ENCODE results near the gene TPI1.
"Not testable (repeated sequence)": the region's sequence is repeated elsewhere in the genome, so short reads cannot be mapped to it uniquely, and the experiment has no call there.

Gene TPI1

GRCh38 chr12:6904280-6905276 lies 37.2 kb downstream of the TPI1 start, which contains the start of gene LRRC23:
Gene LRRC23, plus strand, starts transcription at chr12:6904822. Its CDS starts 812 bp downstream, at chr12:6905634.
- peak within 1 kb of the TSS; percentile 91 for H2AFZ ChIP-seq (ENCODE audit: low read depth)
- H3K4me3 ChIP-seq (IDR thresholded peaks at IDR 0.05; ENCODE audit: insufficient read depth, low read depth, low read length), result no peak within 1 kb of the TSS
- H3K79me2 ChIP-seq (ENCODE audit: insufficient read depth, low read depth), result no peaks in the 10 kb centered on the region
- H3K9ac ChIP-seq, result peak within 1 kb of the TSS; percentile 72
- H3K27ac ChIP-seq, result peak within 1 kb of the TSS; percentile 68
- TF ChIP-seq, protein P1, sequence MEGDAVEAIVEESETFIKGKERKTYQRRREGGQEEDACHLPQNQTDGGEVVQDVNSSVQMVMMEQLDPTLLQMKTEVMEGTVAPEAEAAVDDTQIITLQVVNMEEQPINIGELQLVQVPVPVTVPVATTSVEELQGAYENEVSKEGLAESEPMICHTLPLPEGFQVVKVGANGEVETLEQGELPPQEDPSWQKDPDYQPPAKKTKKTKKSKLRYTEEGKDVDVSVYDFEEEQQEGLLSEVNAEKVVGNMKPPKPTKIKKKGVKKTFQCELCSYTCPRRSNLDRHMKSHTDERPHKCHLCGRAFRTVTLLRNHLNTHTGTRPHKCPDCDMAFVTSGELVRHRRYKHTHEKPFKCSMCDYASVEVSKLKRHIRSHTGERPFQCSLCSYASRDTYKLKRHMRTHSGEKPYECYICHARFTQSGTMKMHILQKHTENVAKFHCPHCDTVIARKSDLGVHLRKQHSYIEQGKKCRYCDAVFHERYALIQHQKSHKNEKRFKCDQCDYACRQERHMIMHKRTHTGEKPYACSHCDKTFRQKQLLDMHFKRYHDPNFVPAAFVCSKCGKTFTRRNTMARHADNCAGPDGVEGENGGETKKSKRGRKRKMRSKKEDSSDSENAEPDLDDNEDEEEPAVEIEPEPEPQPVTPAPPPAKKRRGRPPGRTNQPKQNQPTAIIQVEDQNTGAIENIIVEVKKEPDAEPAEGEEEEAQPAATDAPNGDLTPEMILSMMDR (conservative IDR thresholded peaks at IDR 0.05; ENCODE audit: low read depth, low read length), result no peak
- no peaks in the 10 kb centered on the region for H4K20me1 ChIP-seq (ENCODE audit: insufficient read depth)
- peaks cover 8% of the 10 kb centered on the region for H3K4me1 ChIP-seq (ENCODE audit: low read depth, poor library complexity, severe bottlenecking)
- no peaks in the 10 kb centered on the region for H3K36me3 ChIP-seq (ENCODE audit: insufficient read depth)
- H3K27me3 ChIP-seq (ENCODE audit: insufficient read depth, low read depth), result no peaks in the 10 kb centered on the region
- H3K4me2 ChIP-seq, result peak within 1 kb of the TSS; percentile 97

DNA sequence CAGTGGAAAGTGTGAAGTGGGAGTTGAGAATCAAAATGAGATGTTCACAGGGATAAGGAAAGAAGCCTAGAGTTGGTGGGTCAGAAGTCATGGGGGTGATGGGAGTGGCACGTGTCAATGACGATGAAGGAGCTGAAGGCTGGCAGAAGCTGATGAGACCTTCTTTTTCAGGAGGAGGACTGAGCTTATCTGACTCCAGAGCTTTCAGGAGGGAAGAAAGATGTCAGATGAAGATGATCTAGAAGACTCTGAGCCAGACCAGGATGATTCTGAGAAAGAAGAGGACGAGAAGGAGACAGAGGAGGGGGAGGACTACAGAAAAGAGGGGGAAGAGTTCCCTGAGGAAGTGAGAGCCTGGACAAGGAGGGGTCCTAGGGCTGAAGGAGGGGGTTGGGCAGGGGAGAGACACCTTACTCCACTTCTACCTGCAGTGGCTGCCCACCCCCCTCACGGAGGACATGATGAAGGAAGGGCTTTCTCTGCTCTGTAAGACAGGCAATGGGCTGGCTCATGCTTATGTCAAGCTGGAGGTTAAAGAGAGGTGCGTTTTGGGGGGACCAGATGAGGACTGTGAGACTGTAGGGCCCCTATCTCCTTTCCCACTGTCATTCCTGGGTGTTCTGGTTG lies 38.2 kb downstream of the TPI1 start:
- no peak overlapping the region for H3K4me3 ChIP-seq (IDR thresholded peaks at IDR 0.05; ENCODE audit: insufficient read depth, low read depth, low read length)
- H2AFZ ChIP-seq (ENCODE audit: low read depth), result no peak overlapping the region; the same call in 1 of the 2 replicates
- H3K4me2 ChIP-seq, result peak overlapping the region; percentile 97
- H3K79me2 ChIP-seq (ENCODE audit: insufficient read depth, low read depth), result no peaks in the 10 kb centered on the region
- TF ChIP-seq, protein P1 (conservative IDR thresholded peaks at IDR 0.05; ENCODE audit: low read depth, low read length), result no peak
- H3K36me3 ChIP-seq (ENCODE audit: insufficient read depth), result no peaks in the 10 kb centered on the region
- H3K27me3 ChIP-seq (ENCODE audit: insufficient read depth, low read depth), result no peaks in the 10 kb centered on the region
- H3K27ac ChIP-seq, result no peak overlapping the region; the same call in 1 of the 2 replicates
- peaks cover 8% of the 10 kb centered on the region for H3K4me1 ChIP-seq (ENCODE audit: low read depth, poor library complexity, severe bottlenecking)
- H3K9ac ChIP-seq, result peak overlapping the region; percentile 72
- H4K20me1 ChIP-seq (ENCODE audit: insufficient read depth), result no peaks in the 10 kb centered on the region

DNA sequence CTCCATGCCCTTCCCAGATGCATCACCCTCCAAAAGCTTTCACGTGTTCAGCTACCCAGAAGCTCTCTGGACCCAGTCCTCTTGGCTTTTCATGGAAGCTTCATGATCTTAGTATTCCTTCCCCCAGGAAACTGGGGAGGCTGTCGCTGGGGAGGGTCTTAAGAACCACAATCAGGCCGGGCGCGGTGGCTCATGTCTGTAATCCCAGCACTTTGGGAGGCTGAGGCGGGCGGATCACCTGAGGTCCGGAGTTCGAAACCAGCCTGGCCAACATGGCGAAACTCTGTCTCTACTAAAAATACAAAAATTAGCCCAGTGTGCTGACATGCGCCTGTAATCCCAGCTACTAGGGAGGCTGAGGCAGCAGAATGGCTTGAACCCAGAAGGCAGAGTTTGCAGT lies 40.8 kb downstream of the TPI1 start:
- not testable (repeated sequence) for H3K4me3 ChIP-seq (IDR thresholded peaks at IDR 0.05; ENCODE audit: insufficient read depth, low read depth, low read length); H4K20me1 ChIP-seq (ENCODE audit: insufficient read depth); H3K27ac ChIP-seq; H3K9ac ChIP-seq; H3K4me1 ChIP-seq (ENCODE audit: low read depth, poor library complexity, severe bottlenecking); H3K4me2 ChIP-seq; H3K27me3 ChIP-seq (ENCODE audit: insufficient read depth, low read depth); H3K79me2 ChIP-seq (ENCODE audit: insufficient read depth, low read depth); H3K36me3 ChIP-seq (ENCODE audit: insufficient read depth); H2AFZ ChIP-seq (ENCODE audit: low read depth)

DNA sequence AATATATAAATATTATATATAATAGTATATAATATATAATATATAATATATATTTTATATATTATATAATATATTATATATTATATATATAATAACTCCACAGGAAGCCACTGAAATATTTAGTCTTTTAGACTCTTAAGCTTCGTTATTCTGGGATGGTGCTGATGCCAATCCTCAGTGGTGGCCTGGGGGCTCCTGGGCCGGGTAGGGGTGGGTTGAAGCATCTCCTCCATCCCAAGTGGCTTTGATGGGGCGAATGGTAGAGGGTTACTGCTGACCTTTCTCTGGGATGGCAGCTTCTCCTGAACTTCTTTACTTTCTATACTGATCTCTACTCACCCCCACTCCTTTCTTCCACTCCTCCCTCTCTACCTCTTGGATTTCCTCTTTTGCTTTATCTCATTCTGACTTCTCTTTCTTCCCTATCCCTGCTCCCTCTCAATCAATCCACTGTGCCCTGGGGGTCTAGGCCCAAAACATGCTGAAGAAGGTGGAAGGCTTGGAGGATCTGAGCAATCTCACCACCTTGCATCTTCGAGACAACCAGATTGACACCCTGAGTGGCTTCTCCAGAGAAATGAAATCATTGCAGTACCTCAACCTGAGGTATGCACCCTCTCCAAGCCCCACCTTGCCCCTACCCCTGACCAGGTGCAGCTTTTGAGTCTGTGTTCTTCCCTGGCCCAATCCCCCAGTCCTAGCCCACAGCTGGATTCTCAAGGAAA lies 42.3 kb downstream of the TPI1 start:
- Histone ChIP-seq H2AFZ (ENCODE audit: low read depth) (no peak overlapping the region), H3K27ac (no peak overlapping the region), H3K79me2 (ENCODE audit: insufficient read depth, low read depth) (no peaks in the 10 kb centered on the region), H3K4me2 (no peak overlapping the region), H3K4me1 (ENCODE audit: low read depth, poor library complexity, severe bottlenecking) (peaks cover 3% of the 10 kb centered on the region), H3K4me3 (IDR thresholded peaks at IDR 0.05; ENCODE audit: insufficient read depth, low read depth, low read length) (no peak overlapping the region), H4K20me1 (ENCODE audit: insufficient read depth) (no peaks in the 10 kb centered on the region), H3K36me3 (ENCODE audit: insufficient read depth) (no peaks in the 10 kb centered on the region), H3K27me3 (ENCODE audit: insufficient read depth, low read depth) (peaks cover 8% of the 10 kb centered on the region; the same call in 1 of the 2 replicates), H3K9ac (no peak overlapping the region)
- TF ChIP-seq, protein P1 (conservative IDR thresholded peaks at IDR 0.05; ENCODE audit: low read depth, low read length), result no peak

Data from KMS-11 (cell line).